ENCODE results near the gene C16orf82.

The C16orf82 gene

GRCh38 chr16:27118526-27118925, 51.8 kb downstream of the C16orf82 start:
- DNase-seq (ENCODE audit: extremely low read depth, low read depth), result no peak
- H3K4me3 ChIP-seq (replicated peaks; ENCODE audit: low read depth, low read length), result no peak overlapping the region
- no peak for TF ChIP-seq CTCF (IDR thresholded peaks at IDR 0.05; ENCODE audit: low read depth, low read length, missing control alignments)

Measured in HFF-Myc (cell line).